Measurements from ENCODE around the gene CYP27C1. TPM values are rescaled to one million over a fixed set of nuclear protein-coding genes. Genes with fewer than 3 reads are reported as not detected.

Gene CYP27C1, protein sequence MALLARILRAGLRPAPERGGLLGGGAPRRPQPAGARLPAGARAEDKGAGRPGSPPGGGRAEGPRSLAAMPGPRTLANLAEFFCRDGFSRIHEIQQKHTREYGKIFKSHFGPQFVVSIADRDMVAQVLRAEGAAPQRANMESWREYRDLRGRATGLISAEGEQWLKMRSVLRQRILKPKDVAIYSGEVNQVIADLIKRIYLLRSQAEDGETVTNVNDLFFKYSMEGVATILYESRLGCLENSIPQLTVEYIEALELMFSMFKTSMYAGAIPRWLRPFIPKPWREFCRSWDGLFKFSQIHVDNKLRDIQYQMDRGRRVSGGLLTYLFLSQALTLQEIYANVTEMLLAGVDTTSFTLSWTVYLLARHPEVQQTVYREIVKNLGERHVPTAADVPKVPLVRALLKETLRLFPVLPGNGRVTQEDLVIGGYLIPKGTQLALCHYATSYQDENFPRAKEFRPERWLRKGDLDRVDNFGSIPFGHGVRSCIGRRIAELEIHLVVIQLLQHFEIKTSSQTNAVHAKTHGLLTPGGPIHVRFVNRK
- total RNA-seq = under 0.01 TPM in 1 of 2 replicates, not detected in the other

GRCh38 chr2:127220102-127220767, at the start of gene CYP27C1:
CYP27C1 (minus strand) TSS chr2:127220299; CDS start chr2:127220270, 29 bp downstream.

Small RNAs within 50 kb of the gene (small RNA-seq; reads per million reads assigned to genes)
- not detected for gene NIFKP9

Other genes starting within 250 kb of the CYP27C1 start
- gene BIN1, start 113.1 kb downstream of the CYP27C1 start, total RNA-seq = 88.9 and 100 TPM in 2 replicates
- gene ERCC3, start 73.8 kb upstream of the CYP27C1 start, total RNA-seq = 37.1 and 38.3 TPM in 2 replicates
- gene MAP3K2, start 167.7 kb upstream of the CYP27C1 start, total RNA-seq = 19.8 and 32.3 TPM in 2 replicates
- gene PROC, start 198.1 kb upstream of the CYP27C1 start, total RNA-seq = not detected in 2 replicates